HG03066 (cell line): Measurements from ENCODE around the gene SLC6A5.

Source experiments
- ATAC-seq: cut with Tn5 transposase; IDR thresholded peaks from one replicate; pipeline ENCODE4 v1.9.1; 2021; ENCODE audit warnings: low read depth; ENCODE audit not compliant: unreplicated experiment

The SLC6A5 gene

GRCh38 chr11:20596205-20597153 is 2.9 kb upstream of the SLC6A5 start:
- ATAC-seq = no peak

- no peak for ATAC-seq
Measured at GRCh38 chr11:20597154-20597679, 2.2 kb upstream of the SLC6A5 start.

GRCh38 chr11:20597680-20598484 is 1.5 kb upstream of the SLC6A5 start:
- no peak for ATAC-seq

GRCh38 chr11:20598492-20598891 is 916 bp upstream of the SLC6A5 start:
- ATAC-seq = no peak

- no peak for ATAC-seq
Measured at GRCh38 chr11:20600020-20600346, 575 bp downstream of the SLC6A5 start.

- no peak for ATAC-seq
Measured at GRCh38 chr11:20600551-20600950, 1.1 kb downstream of the SLC6A5 start.

GRCh38 chr11:20601221-20601914 is 2.0 kb downstream of the SLC6A5 start:
- ATAC-seq = no peak

- no peak for ATAC-seq
Measured at GRCh38 chr11:20604295-20604803, 4.9 kb downstream of the SLC6A5 start.

- ATAC-seq = no peak
Measured at GRCh38 chr11:20604864-20605601, 5.6 kb downstream of the SLC6A5 start.

GRCh38 chr11:20605602-20606091 is 6.2 kb downstream of the SLC6A5 start:
- ATAC-seq = no peak

- ATAC-seq = no peak
Measured at GRCh38 chr11:20608934-20609333, 9.5 kb downstream of the SLC6A5 start.

- peak; percentile 93 for ATAC-seq
Measured at GRCh38 chr11:20609727-20610707, 10.6 kb downstream of the SLC6A5 start.

GRCh38 chr11:20610825-20611224 is 11.4 kb downstream of the SLC6A5 start:
- no peak for ATAC-seq

GRCh38 chr11:20611445-20611844 is 12.0 kb downstream of the SLC6A5 start:
- ATAC-seq = no peak

- no peak for ATAC-seq
Measured at GRCh38 chr11:20611892-20612291, 12.5 kb downstream of the SLC6A5 start.

GRCh38 chr11:20612416-20612815 is 13.0 kb downstream of the SLC6A5 start:
- ATAC-seq = no peak

GRCh38 chr11:20616920-20617319 is 17.5 kb downstream of the SLC6A5 start:
- no peak for ATAC-seq

- ATAC-seq = no peak
Measured at GRCh38 chr11:20617346-20618005, 18.1 kb downstream of the SLC6A5 start.
